CD4-positive, alpha-beta T cell treated with Interleukin-4 for 1 hour (primary cell): ENCODE data around the gene TTPAL.
"Not testable (repeated sequence)": the region's sequence is repeated elsewhere in the genome, so short reads cannot be mapped to it uniquely, and the experiment has no call there.

Experiments used
- DNase-seq, 2 donors: peaks; one replicate each; pipeline ENCODE4 v3.0.0-alpha.2; 2020 to 2022

The TTPAL gene

GRCh38 chr20:44470327-44470726 is 5.3 kb upstream of the TTPAL start:
- no peak for DNase-seq

- no peak for DNase-seq
Measured at GRCh38 chr20:44471481-44471882, 4.2 kb upstream of the TTPAL start.

GRCh38 chr20:44472283-44472682 is 3.4 kb upstream of the TTPAL start:
- DNase-seq: not testable (repeated sequence)

GRCh38 chr20:44475372-44475693 is 341 bp upstream of the TTPAL start:
- no peak for DNase-seq

- DNase-seq: no peak
Measured at GRCh38 chr20:44477151-44477550, 1.5 kb downstream of the TTPAL start.

GRCh38 chr20:44478206-44478605 is 2.5 kb downstream of the TTPAL start:
- DNase-seq: no peak

- no peak for DNase-seq
Measured at GRCh38 chr20:44479643-44480042, 4.0 kb downstream of the TTPAL start.

- no peak for DNase-seq
Measured at GRCh38 chr20:44480097-44480496, 4.4 kb downstream of the TTPAL start.

- no peak for DNase-seq
Measured at GRCh38 chr20:44481719-44482416, 6.2 kb downstream of the TTPAL start.

GRCh38 chr20:44483112-44483511 is 7.4 kb downstream of the TTPAL start:
- no peak for DNase-seq

GRCh38 chr20:44485078-44485829 is 9.6 kb downstream of the TTPAL start:
- DNase-seq: no peak

GRCh38 chr20:44485830-44486198 is 10.1 kb downstream of the TTPAL start:
- no peak for DNase-seq

- no peak for DNase-seq
Measured at GRCh38 chr20:44488551-44488950, 12.9 kb downstream of the TTPAL start.

- no peak for DNase-seq
Measured at GRCh38 chr20:44489223-44489622, 13.5 kb downstream of the TTPAL start.

- no peak for DNase-seq
Measured at GRCh38 chr20:44489931-44490330, 14.3 kb downstream of the TTPAL start.

- DNase-seq: no peak
Measured at GRCh38 chr20:44491635-44492395, 16.1 kb downstream of the TTPAL start.

- no peak for DNase-seq
Measured at GRCh38 chr20:44494266-44494665, 18.6 kb downstream of the TTPAL start.

GRCh38 chr20:44494681-44495080 is 19.0 kb downstream of the TTPAL start:
- DNase-seq: no peak

GRCh38 chr20:44495257-44495656 is 19.6 kb downstream of the TTPAL start:
- DNase-seq: no peak

- DNase-seq: no peak
Measured at GRCh38 chr20:44495802-44496481, 20.3 kb downstream of the TTPAL start.

- DNase-seq: no peak
Measured at GRCh38 chr20:44496976-44497375, 21.3 kb downstream of the TTPAL start.

GRCh38 chr20:44497761-44498160 is 22.1 kb downstream of the TTPAL start:
- no peak for DNase-seq

GRCh38 chr20:44500221-44500620 is 24.5 kb downstream of the TTPAL start:
- DNase-seq: no peak
